IPS-15b (cell line): Measurements from ENCODE around the gene KDM6A.
"Not testable (repeated sequence)": the region's sequence is repeated elsewhere in the genome, so short reads cannot be mapped to it uniquely, and the experiment has no call there.

Experiments used
- H3K27me3 ChIP-seq: one replicate; pipeline ENCODE4 v1.6.1; 2013; ENCODE audit warnings: low read length; ENCODE audit not compliant: control insufficient read depth, insufficient read depth
- H3K36me3 ChIP-seq: one replicate; pipeline ENCODE4 v1.6.1; 2013; ENCODE audit warnings: low read length; ENCODE audit not compliant: control insufficient read depth, insufficient read depth
- H3K4me1 ChIP-seq: one replicate; pipeline ENCODE4 v1.6.1; 2013; ENCODE audit warnings: mild to moderate bottlenecking, low read length; ENCODE audit not compliant: control insufficient read depth, insufficient read depth
- H3K4me3 ChIP-seq: one replicate; pipeline ENCODE4 v1.5.1; 2013; ENCODE audit warnings: low read depth, low read length
- H3K9ac ChIP-seq: one replicate; pipeline ENCODE4 v1.6.1; 2013; ENCODE audit warnings: low read depth, mild to moderate bottlenecking, low read length
- H3K9me3 ChIP-seq: one replicate; pipeline ENCODE4 v1.6.1; 2013; ENCODE audit warnings: mild to moderate bottlenecking, low read length; ENCODE audit not compliant: control insufficient read depth, insufficient read depth

The KDM6A gene

GRCh38 chrX:44999872-45000271 is 126.9 kb downstream of the KDM6A start:
- H3K9ac ChIP-seq, H3K36me3 ChIP-seq, H3K4me1 ChIP-seq, H3K4me3 ChIP-seq, H3K9me3 ChIP-seq, H3K27me3 ChIP-seq: not testable (repeated sequence)

- Histone ChIP-seq H3K4me3 (no peak overlapping the region), H3K9me3 (no peaks in the 10 kb centered on the region), H3K27me3 (no peaks in the 10 kb centered on the region), H3K4me1 (no peaks in the 10 kb centered on the region), H3K9ac (no peak overlapping the region), H3K36me3 (no peaks in the 10 kb centered on the region)
These were observed 128.1 kb downstream of the KDM6A start for GRCh38 chrX:45001048-45001447.

GRCh38 chrX:45003085-45003484 is 130.1 kb downstream of the KDM6A start:
- H3K9ac ChIP-seq, result no peak overlapping the region
- H3K36me3 ChIP-seq, result no peaks in the 10 kb centered on the region
- no peaks in the 10 kb centered on the region for H3K4me1 ChIP-seq
- no peak overlapping the region for H3K4me3 ChIP-seq
- no peaks in the 10 kb centered on the region for H3K27me3 ChIP-seq
- no peaks in the 10 kb centered on the region for H3K9me3 ChIP-seq

- no peak overlapping the region for H3K9ac ChIP-seq
- no peaks in the 10 kb centered on the region for H3K9me3 ChIP-seq
- no peaks in the 10 kb centered on the region for H3K27me3 ChIP-seq
- H3K4me1 ChIP-seq, result peaks cover 3% of the 10 kb centered on the region
- H3K36me3 ChIP-seq, result no peaks in the 10 kb centered on the region
- H3K4me3 ChIP-seq, result no peak overlapping the region
These were observed 133.2 kb downstream of the KDM6A start for GRCh38 chrX:45006002-45006800.

DNA sequence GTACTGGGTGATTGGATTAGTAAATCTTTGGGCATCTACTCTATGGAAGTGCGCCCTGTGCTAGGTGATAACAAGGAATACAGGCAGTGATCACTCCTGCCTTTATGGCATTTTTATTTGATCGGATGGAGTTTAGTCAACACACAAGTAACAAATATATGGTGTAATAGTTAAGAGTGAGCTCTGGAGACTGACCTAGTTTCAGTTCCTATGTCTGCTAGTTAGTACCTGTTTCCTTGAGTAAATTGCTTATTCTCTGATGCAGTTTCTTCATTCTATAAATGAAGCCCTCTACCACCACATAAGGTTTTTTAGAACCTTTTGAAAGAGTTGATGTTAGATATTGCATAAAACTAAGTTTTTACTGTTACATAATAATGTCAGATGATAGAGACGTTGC is 134.6 kb downstream of the KDM6A start:
- Histone ChIP-seq H3K9ac (no peak overlapping the region), H3K4me1 (peaks cover 3% of the 10 kb centered on the region), H3K27me3 (no peaks in the 10 kb centered on the region), H3K4me3 (no peak overlapping the region), H3K36me3 (no peaks in the 10 kb centered on the region), H3K9me3 (no peaks in the 10 kb centered on the region)

DNA sequence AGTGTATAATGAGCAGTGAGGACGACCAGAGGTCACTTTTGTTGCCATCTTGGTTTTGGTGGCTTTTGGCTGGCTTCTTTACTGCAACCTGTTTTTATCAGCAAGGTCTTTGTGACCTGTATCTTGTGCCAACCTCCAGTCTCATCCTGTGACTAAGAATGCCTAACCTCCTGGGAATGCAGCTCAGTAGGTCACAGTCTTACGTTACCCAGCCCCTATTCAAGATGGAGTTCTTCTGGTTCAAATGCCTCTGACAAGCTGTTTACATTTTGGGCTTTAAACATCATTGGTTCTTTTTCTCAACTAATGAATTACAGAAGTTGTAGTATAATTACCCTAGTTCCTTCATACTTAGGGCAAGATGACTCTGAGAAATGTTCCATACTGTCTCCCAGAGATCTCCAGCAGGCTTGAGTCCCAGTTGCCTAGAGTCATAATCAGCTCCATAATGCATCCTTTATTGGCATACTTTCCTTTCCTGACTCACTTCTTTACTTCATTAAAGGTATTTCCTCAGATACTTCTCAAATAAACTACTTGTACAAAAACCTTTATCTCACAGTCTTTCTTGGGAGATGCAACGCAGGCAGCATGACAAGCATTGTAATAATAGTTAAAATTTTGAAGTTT is 136.5 kb downstream of the KDM6A start:
- H3K27me3 ChIP-seq, result no peaks in the 10 kb centered on the region
- H3K4me1 ChIP-seq, result peaks cover 3% of the 10 kb centered on the region
- no peaks in the 10 kb centered on the region for H3K9me3 ChIP-seq
- H3K4me3 ChIP-seq, result no peak overlapping the region
- no peaks in the 10 kb centered on the region for H3K36me3 ChIP-seq
- no peak overlapping the region for H3K9ac ChIP-seq

GRCh38 chrX:45011131-45011530 is 138.1 kb downstream of the KDM6A start:
- peaks cover 3% of the 10 kb centered on the region for H3K4me1 ChIP-seq
- H3K9ac ChIP-seq, result no peak overlapping the region
- H3K9me3 ChIP-seq, result no peaks in the 10 kb centered on the region
- no peak overlapping the region for H3K4me3 ChIP-seq
- no peaks in the 10 kb centered on the region for H3K36me3 ChIP-seq
- H3K27me3 ChIP-seq, result no peaks in the 10 kb centered on the region

DNA sequence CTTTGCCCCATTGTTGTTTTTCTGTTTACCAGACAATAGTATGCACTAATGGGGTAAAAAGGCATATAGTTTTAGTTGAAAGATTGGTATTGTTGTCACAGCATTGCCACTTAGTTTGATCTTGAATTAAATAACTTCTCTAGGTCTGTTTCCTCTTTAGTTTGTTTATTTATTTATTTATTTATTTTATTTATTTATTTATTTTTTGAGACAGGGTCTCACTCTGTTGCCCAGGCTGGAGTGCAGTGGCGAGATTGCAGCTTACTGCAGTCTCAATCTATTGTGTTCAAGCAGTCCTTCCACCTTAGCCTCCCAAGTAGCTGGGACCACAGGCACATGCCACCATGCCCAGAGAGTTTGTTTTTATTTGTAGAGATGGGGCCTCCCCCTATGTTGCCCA is 138.6 kb downstream of the KDM6A start:
- no peaks in the 10 kb centered on the region for H3K27me3 ChIP-seq
- H3K9ac ChIP-seq, result no peak overlapping the region
- no peaks in the 10 kb centered on the region for H3K36me3 ChIP-seq
- H3K4me3 ChIP-seq, result no peak overlapping the region
- H3K4me1 ChIP-seq, result peaks cover 3% of the 10 kb centered on the region
- no peaks in the 10 kb centered on the region for H3K9me3 ChIP-seq

DNA sequence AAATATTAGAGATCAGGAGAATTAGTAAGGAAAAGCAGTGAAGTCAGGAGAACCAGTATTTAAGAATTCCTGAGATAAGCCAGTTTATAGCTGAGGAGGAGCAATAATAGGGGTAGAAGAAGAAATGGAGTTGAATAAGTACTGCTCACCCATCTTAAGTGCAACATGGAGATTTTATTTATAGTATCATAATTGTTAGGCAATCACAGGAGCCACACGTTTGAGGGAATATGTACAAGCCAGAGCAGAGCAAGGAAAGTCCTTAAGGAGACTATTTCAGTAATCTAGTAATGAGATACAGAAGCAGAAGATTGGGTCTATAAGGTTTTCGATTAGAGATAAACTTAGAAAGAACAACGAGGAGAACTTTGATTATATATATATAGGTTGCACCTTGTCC is 145.0 kb downstream of the KDM6A start:
- Histone ChIP-seq H3K4me1 (no peaks in the 10 kb centered on the region), H3K9ac (no peak overlapping the region), H3K27me3 (no peaks in the 10 kb centered on the region), H3K4me3 (no peak overlapping the region), H3K36me3 (no peaks in the 10 kb centered on the region), H3K9me3 (peaks cover 2% of the 10 kb centered on the region)

GRCh38 chrX:45022150-45022549 is 149.2 kb downstream of the KDM6A start:
- Histone ChIP-seq H3K9me3 (peaks cover 2% of the 10 kb centered on the region), H3K9ac (no peak overlapping the region), H3K36me3 (no peaks in the 10 kb centered on the region), H3K4me1 (no peaks in the 10 kb centered on the region), H3K27me3 (no peaks in the 10 kb centered on the region), H3K4me3 (no peak overlapping the region)

GRCh38 chrX:45024501-45024900 is 151.5 kb downstream of the KDM6A start:
- no peak overlapping the region for H3K4me3 ChIP-seq
- peaks cover under 1% of the 10 kb centered on the region for H3K4me1 ChIP-seq
- H3K27me3 ChIP-seq, result no peaks in the 10 kb centered on the region
- H3K9ac ChIP-seq, result no peak overlapping the region
- H3K9me3 ChIP-seq, result peaks cover 2% of the 10 kb centered on the region
- no peaks in the 10 kb centered on the region for H3K36me3 ChIP-seq

DNA sequence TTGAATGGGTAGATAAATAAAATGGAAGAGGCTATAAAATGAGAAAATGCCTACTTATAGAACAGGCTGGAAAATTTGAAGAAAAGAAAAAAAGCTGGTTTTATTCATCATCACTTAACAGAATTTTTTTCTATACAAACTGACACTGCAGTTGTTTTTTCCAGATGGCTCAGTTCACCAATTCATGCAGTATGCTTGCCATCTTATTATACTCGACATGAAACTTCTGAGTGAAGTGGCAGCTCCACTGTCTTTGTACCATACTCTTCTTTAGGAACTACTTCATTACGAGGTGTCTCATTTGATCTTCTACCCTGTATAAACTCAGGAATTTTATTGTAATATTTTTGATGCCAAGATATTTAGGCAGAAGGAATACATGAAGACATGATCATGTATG is 153.0 kb downstream of the KDM6A start:
- peaks cover 2% of the 10 kb centered on the region for H3K9me3 ChIP-seq
- peaks cover 3% of the 10 kb centered on the region for H3K4me1 ChIP-seq
- H3K4me3 ChIP-seq, result no peak overlapping the region

More for the DNA sequence above, 153.0 kb downstream of the KDM6A start:
- Histone ChIP-seq H3K36me3 (no peaks in the 10 kb centered on the region), H3K27me3 (no peaks in the 10 kb centered on the region), H3K9ac (no peak overlapping the region)
